CD4-positive, alpha-beta T cell (primary cell): Measurements from ENCODE around the gene ORM2. TPM values are rescaled to one million over a fixed set of nuclear protein-coding genes. Genes with fewer than 3 reads are reported as not detected.

Source experiments
- ATAC-seq: fragments of 200-7000 bp; cut with Tn5 transposase; one replicate; pipeline ENCODE4 v1.10.0; 2022; ENCODE audit warnings: mild to moderate bottlenecking; ENCODE audit not compliant: poor library complexity
- CTCF ChIA-PET: fragments of 350-600 bp; sonication (Branson Sonifier 250); formaldehyde crosslinking; loops from one replicate; lab custom pipeline; 2021; ENCODE audit warnings: antibody characterized with exemption, inconsistent platforms; lab: Charles Lee
- POLR2A ChIA-PET: fragments of 350-600 bp; sonication (Branson Sonifier 250); formaldehyde crosslinking; loops from one replicate; lab custom pipeline; 2021; ENCODE audit warnings: antibody characterized with exemption, inconsistent platforms; lab: Charles Lee
- DNase-seq, 14 experiments: peaks; one replicate each; pipeline ENCODE4 v3.0.0-alpha.2; 2013 to 2020; ENCODE audit warnings: mixed read lengths in 2 of 14
- H3K27ac ChIP-seq, 2 donors: one replicate each; pipeline versions ENCODE4 v1.5.1 to v1.7.0; 2013; ENCODE audit warnings: low read length in 2 of 2, low read depth in 1 of 2, mild to moderate bottlenecking in 1 of 2
- H3K27me3 ChIP-seq, 2 experiments: 1 replicate in 1 of 2; 2 replicates in 1 of 2; pipeline versions ENCODE4 v1.6.1 to v1.7.0; 2013; ENCODE audit warnings: low read length in 2 of 2, control low read depth in 1 of 2, mild to moderate bottlenecking in 1 of 2, moderate library complexity in 1 of 2; ENCODE audit not compliant: insufficient read depth in 2 of 2, control insufficient read depth in 1 of 2
- H3K36me3 ChIP-seq: one replicate; pipeline ENCODE4 v1.6.1; 2013; ENCODE audit warnings: low read length, control low read depth; ENCODE audit not compliant: insufficient read depth
- H3K4me1 ChIP-seq: one replicate; pipeline ENCODE4 v1.6.1; 2013; ENCODE audit warnings: low read length, control low read depth; ENCODE audit not compliant: insufficient read depth
- H3K4me3 ChIP-seq: one replicate; pipeline ENCODE4 v1.5.1; 2013; ENCODE audit warnings: mild to moderate bottlenecking, low read length, moderate library complexity
- H3K9me3 ChIP-seq, 2 experiments: 1 replicate in 1 of 2; 2 replicates in 1 of 2; pipeline versions ENCODE4 v1.6.1 to v1.7.0; 2013; ENCODE audit warnings: low read length in 2 of 2, mild to moderate bottlenecking in 2 of 2, control low read depth in 1 of 2, moderate library complexity in 1 of 2; ENCODE audit not compliant: control insufficient read depth in 1 of 2, insufficient read depth in 1 of 2
- H3K27ac Mint-ChIP-seq: one replicate; pipeline ENCODE4 v1.8.0; 2020; ENCODE audit warnings: mixed read lengths
- H3K27me3 Mint-ChIP-seq: one replicate; pipeline ENCODE4 v1.8.0; 2021; ENCODE audit warnings: mixed read lengths
- H3K36me3 Mint-ChIP-seq: one replicate; pipeline ENCODE4 v1.8.0; 2021; ENCODE audit warnings: low read depth, mixed read lengths
- H3K4me1 Mint-ChIP-seq: one replicate; pipeline ENCODE4 v1.8.0; 2021; ENCODE audit warnings: low read depth, mixed read lengths
- H3K4me3 Mint-ChIP-seq: one replicate; pipeline ENCODE4 v1.8.0; 2020; ENCODE audit warnings: mild to moderate bottlenecking, mixed read lengths
- H3K9me3 Mint-ChIP-seq: one replicate; pipeline ENCODE4 v1.8.0; 2020; ENCODE audit warnings: mixed read lengths
- CTCF ChIP-seq: fragments of 200-600 bp; IDR thresholded peaks from one replicate; pipeline ENCODE4 v1.8.0; 2022; ENCODE audit warnings: antibody characterized with exemption, mild to moderate bottlenecking
- intact Hi-C, 2 experiments: fragments of 100-400 bp; cut with DNase I in 1 of 2; cut with micrococcal nuclease in 1 of 2; formaldehyde crosslinking; loops; one replicate each; pipeline versions ENCODE4 v1.15.1 to v1.9.0; 2023 to 2025; cut with DNase I, micrococcal nuclease
- total RNA-seq, 174 experiments: library from RNA in 2 of 174; stranded (reverse) in 2 of 174; gene quantifications; one replicate each; pipeline ENCODE4 v1.2.3 and lab custom pipeline; 2021 to 2026

The ORM2 gene
- total RNA-seq, 2 experiments from 2014 or later = not detected

GRCh38 chr9:114376586-114377445, 47.1 kb downstream of the ORM2 start:
- Mint-ChIP-seq H3K4me1 (peaks cover 87% of the 10 kb centered on the region), H3K27me3 (no peaks in the 10 kb centered on the region), H3K36me3 (peaks cover 91% of the 10 kb centered on the region), H3K9me3 (no peaks in the 10 kb centered on the region), H3K27ac (peak overlapping the region; percentile 87), H3K4me3 (no peak overlapping the region)
- CTCF ChIA-PET = interaction anchor here (1.3 kb wide), 1 partner anchor 110 kb away, joined by 3 read pairs; no protein-coding TSS in a partner anchor
- Histone ChIP-seq H3K4me1 (peaks cover 99% of the 10 kb centered on the region), H3K27ac (peak overlapping the region; percentile 64 to 69), H3K4me3 (no peak overlapping the region), H3K9me3 (no peaks in the 10 kb centered on the region), H3K36me3 (peaks cover 86% of the 10 kb centered on the region), H3K27me3 (no peaks in the 10 kb centered on the region)
- ATAC-seq (no peak), DNase-seq (peak in 1 of 14 experiments; percentile 0)
- POLR2A ChIA-PET = interaction anchor here (2.1 to 2.5 kb wide), 2 partner anchors 10 kb away, joined by 11 to 29 read pairs; partner anchors contain the start of gene AKNA
- no peak for TF ChIP-seq CTCF
- intact Hi-C loops = no loop called here

GRCh38 chr9:114378016-114378415, 48.3 kb downstream of the ORM2 start:
- H3K36me3 Mint-ChIP-seq = peaks cover 92% of the 10 kb centered on the region
- intact Hi-C loops = no loop called here
- H3K4me1 ChIP-seq = peaks cover 99% of the 10 kb centered on the region
- no peaks in the 10 kb centered on the region for H3K27me3 ChIP-seq
- no peaks in the 10 kb centered on the region for H3K27me3 Mint-ChIP-seq
- peak overlapping the region; percentile 87 for H3K27ac Mint-ChIP-seq
- peak overlapping the region; percentile 64 to 69 for H3K27ac ChIP-seq
- no peaks in the 10 kb centered on the region for H3K9me3 ChIP-seq
- H3K36me3 ChIP-seq = peaks cover 93% of the 10 kb centered on the region
- H3K4me3 Mint-ChIP-seq = peak overlapping the region; percentile 67
- TF ChIP-seq CTCF = no peak
- ChIA-PET CTCF (interaction anchor here (1.3 kb wide), 1 partner anchor 109 kb away, joined by 3 read pairs; no protein-coding TSS in a partner anchor), POLR2A (interaction anchor here (2.1 to 2.5 kb wide), 2 partner anchors 9 to 11 kb away, joined by 11 to 29 read pairs; partner anchors contain the start of gene AKNA)
- DNase-seq = peak in 1 of 14 experiments; percentile 3
- no peak overlapping the region for H3K4me3 ChIP-seq
- peaks cover 86% of the 10 kb centered on the region for H3K4me1 Mint-ChIP-seq
- no peak for ATAC-seq
- H3K9me3 Mint-ChIP-seq = no peaks in the 10 kb centered on the region

GRCh38 chr9:114378883-114379282, 49.2 kb downstream of the ORM2 start:
- peak overlapping the region; percentile 64 to 69 for H3K27ac ChIP-seq
- ATAC-seq (no peak), DNase-seq (no peak)
- Mint-ChIP-seq H3K27me3 (no peaks in the 10 kb centered on the region), H3K4me1 (peaks cover 87% of the 10 kb centered on the region), H3K9me3 (no peaks in the 10 kb centered on the region), H3K4me3 (peak overlapping the region; percentile 67), H3K36me3 (peaks cover 94% of the 10 kb centered on the region), H3K27ac (peak overlapping the region; percentile 87)
- peaks cover 99% of the 10 kb centered on the region for H3K4me1 ChIP-seq
- no peaks in the 10 kb centered on the region for H3K27me3 ChIP-seq
- intact Hi-C loops = no loop called here
- ChIA-PET CTCF (no interaction called here), POLR2A (interaction anchor here (0.8 to 0.9 kb wide), 2 partner anchors 19 to 214 kb away, joined by 3 to 4 read pairs; no protein-coding TSS in a partner anchor)
- TF ChIP-seq CTCF = no peak
- no peak overlapping the region for H3K4me3 ChIP-seq
- H3K36me3 ChIP-seq = peaks cover 93% of the 10 kb centered on the region
- H3K9me3 ChIP-seq = no peaks in the 10 kb centered on the region

Other genes starting within 250 kb of the ORM2 start
- gene KIF12, start 230.6 kb upstream of the ORM2 start, total RNA-seq = not detected
- 1 to 10 TPM in 1 of 2 experiments, under 1 TPM in 1; 0.87 to 1.2 TPM for gene COL27A1, start 174.3 kb upstream of the ORM2 start, total RNA-seq
- gene ORM1, start 6.8 kb upstream of the ORM2 start, total RNA-seq = not detected
- 100 to 1,000 TPM; 247 to 258 TPM for gene AKNA, start 58.1 kb downstream of the ORM2 start, total RNA-seq
- 10 to 100 TPM; 19.9 to 20.5 TPM for gene WHRN, start 175.6 kb downstream of the ORM2 start, total RNA-seq